HG03139 (cell line): ENCODE measurements around the gene ITGB4.

Experiments used
- ATAC-seq: cut with Tn5 transposase; IDR thresholded peaks from one replicate; pipeline ENCODE4 v1.9.1; 2021; ENCODE audit not compliant: unreplicated experiment

ITGB4 gene

GRCh38 chr17:75785016-75785890, 64.0 kb downstream of the ITGB4 start:
- peak; percentile 6 for ATAC-seq

- no peak for ATAC-seq
Measured at GRCh38 chr17:75791254-75791653, 70.0 kb downstream of the ITGB4 start.

GRCh38 chr17:75793460-75793859, 72.2 kb downstream of the ITGB4 start:
- no peak for ATAC-seq

GRCh38 chr17:75795820-75796607, 74.8 kb downstream of the ITGB4 start:
- no peak for ATAC-seq

- no peak for ATAC-seq
Measured at GRCh38 chr17:75799402-75799801, 78.1 kb downstream of the ITGB4 start.

- no peak for ATAC-seq
Measured at GRCh38 chr17:75803883-75804282, 82.6 kb downstream of the ITGB4 start.

GRCh38 chr17:75806822-75807500, 85.7 kb downstream of the ITGB4 start:
- no peak for ATAC-seq
